WTC11 (cell line): ENCODE results near the gene PRKCB. TPM values are rescaled to one million over a fixed set of nuclear protein-coding genes. Genes with fewer than 3 reads are reported as not detected.
A peak's percentile ranks its signal among the peaks of the same experiment; 100 is the strongest.

Source experiments
- ATAC-seq: fragments of 200-7000 bp; cut with Tn5 transposase; 2 replicates; pipeline ENCODE4 v1.10.0; 2021; ENCODE audit warnings: mild to moderate bottlenecking, moderate library complexity
- CTCF ChIA-PET: fragments of 300-600 bp; sonication (Branson Sonifier 250); formaldehyde crosslinking; loops from one replicate; lab custom pipeline; 2021; ENCODE audit warnings: antibody characterized with exemption; lab: Charles Lee
- POLR2A ChIA-PET: fragments of 350-600 bp; sonication (Branson Sonifier 250); formaldehyde crosslinking; loops from one replicate; lab custom pipeline; 2021; ENCODE audit warnings: antibody characterized with exemption; lab: Charles Lee
- DNase-seq: peaks from one replicate; pipeline ENCODE4 v3.0.0; 2021; ENCODE audit warnings: low spot score
- H3K27ac Mint-ChIP-seq: 2 replicates; pipeline ENCODE4 v1.8.0; 2021; ENCODE audit warnings: mixed read lengths
- H3K27me3 Mint-ChIP-seq: 2 replicates; pipeline ENCODE4 v1.8.0; 2021; ENCODE audit warnings: low read depth, mild to moderate bottlenecking, moderate library complexity, mixed read lengths
- H3K36me3 Mint-ChIP-seq: 2 replicates; pipeline ENCODE4 v1.8.0; 2021; ENCODE audit warnings: mixed read lengths
- H3K4me1 Mint-ChIP-seq: 2 replicates; pipeline ENCODE4 v1.8.0; 2022; ENCODE audit warnings: mixed read lengths
- H3K4me3 Mint-ChIP-seq: 2 replicates; pipeline ENCODE4 v1.8.0; 2021; ENCODE audit warnings: mild to moderate bottlenecking, moderate library complexity, mixed read lengths
- H3K9me3 Mint-ChIP-seq: 2 replicates; pipeline ENCODE4 v1.8.0; 2021; ENCODE audit warnings: mixed read lengths
- CTCF ChIP-seq: fragments of 200-600 bp; IDR thresholded peaks from 2 replicates; pipeline ENCODE4 v1.8.0; 2022; ENCODE audit warnings: antibody characterized with exemption
- ESRRA ChIP-seq: sonication (generic); formaldehyde crosslinking; IDR thresholded peaks from 2 replicates; pipeline ENCODE4 v1.8.1; 2022; ENCODE audit warnings: mild to moderate bottlenecking, missing genetic modification reagents, borderline replicate concordance
- FOXP1 ChIP-seq: sonication (generic); formaldehyde crosslinking; IDR thresholded peaks from 2 replicates; pipeline ENCODE4 v1.8.0; 2022; ENCODE audit warnings: missing genetic modification reagents, mild to moderate bottlenecking, moderate library complexity, borderline replicate concordance
- HMGXB4 ChIP-seq: sonication (generic); formaldehyde crosslinking; IDR thresholded peaks from 2 replicates; pipeline ENCODE4 v1.8.1; 2023; ENCODE audit warnings: mild to moderate bottlenecking, moderate library complexity, missing genetic modification reagents
- NFATC4 ChIP-seq: fragments of 250-450 bp; sonication (Bioruptor Pico); IDR thresholded peaks from 2 replicates; pipeline ENCODE4 v1.9.0; 2021; ENCODE audit warnings: mild to moderate bottlenecking
- NR1H2 ChIP-seq: sonication (generic); formaldehyde crosslinking; IDR thresholded peaks from 2 replicates; pipeline ENCODE4 v1.9.0; 2021; ENCODE audit warnings: mild to moderate bottlenecking, moderate library complexity, missing genetic modification reagents
- PRDM15 ChIP-seq: sonication (generic); formaldehyde crosslinking; IDR thresholded peaks from 2 replicates; pipeline ENCODE4 v1.8.0; 2022; ENCODE audit warnings: missing genetic modification reagents
- SMAD3 ChIP-seq: sonication (generic); formaldehyde crosslinking; IDR thresholded peaks from 2 replicates; pipeline ENCODE4 v1.8.0; 2022; ENCODE audit warnings: missing genetic modification reagents, mild to moderate bottlenecking, borderline replicate concordance
- TEAD4 ChIP-seq: sonication (generic); formaldehyde crosslinking; IDR thresholded peaks from 2 replicates; pipeline ENCODE4 v1.8.0; 2022; ENCODE audit warnings: mild to moderate bottlenecking, missing genetic modification reagents
- TP53 ChIP-seq: sonication (generic); formaldehyde crosslinking; IDR thresholded peaks from 2 replicates; pipeline ENCODE4 v1.8.1; 2023; ENCODE audit warnings: mild to moderate bottlenecking, missing genetic modification reagents
- ZBTB43 ChIP-seq: sonication (generic); formaldehyde crosslinking; IDR thresholded peaks from 2 replicates; pipeline ENCODE4 v1.8.1; 2023; ENCODE audit warnings: mild to moderate bottlenecking, missing genetic modification reagents
- ZNF219 ChIP-seq: sonication (generic); formaldehyde crosslinking; IDR thresholded peaks from 2 replicates; pipeline ENCODE4 v1.8.0; 2023; ENCODE audit warnings: missing genetic modification reagents, mild to moderate bottlenecking, borderline replicate concordance
- ZNF281 ChIP-seq: sonication (generic); formaldehyde crosslinking; IDR thresholded peaks from 2 replicates; pipeline ENCODE4 v1.8.0; 2023; ENCODE audit warnings: mild to moderate bottlenecking, missing genetic modification reagents
- total RNA-seq: library from RNA; stranded (reverse); gene quantifications from 3 replicates; pipeline ENCODE4 v1.2.3, GENCODE V29; 2021

Gene PRKCB
- total RNA-seq, 1 experiment from 2014 or later: 6.9 TPM

- TF ChIP-seq PRDM15 (CRISPR knock-in tag) (no peak), TEAD4 (CRISPR knock-in tag) (no peak), ZNF281 (CRISPR knock-in tag) (no peak), ESRRA (no peak), HMGXB4 (CRISPR knock-in tag) (no peak), NFATC4 (CRISPR knock-in tag) (no peak), NR1H2 (CRISPR knock-in tag) (no peak), TP53 (CRISPR knock-in tag) (no peak), FOXP1 (no peak), ZBTB43 (CRISPR knock-in tag) (no peak), SMAD3 (no peak)
Measured at GRCh38 chr16:24009955-24010354, 174.2 kb downstream of the PRKCB start (continued).

- POLR2A ChIA-PET: no interaction called here
Measured at GRCh38 chr16:24010440-24011089, 174.8 kb downstream of the PRKCB start.

More at GRCh38 chr16:24010440-24011089, 174.8 kb downstream of the PRKCB start:
- TF ChIP-seq CTCF: peak; percentile 89
- no peak for TF ChIP-seq ZNF219
- ATAC-seq (peak; percentile 87), DNase-seq (peak; percentile 81)
- H3K4me1 Mint-ChIP-seq: 0 out of 2 replicates have a peak, but pooled peaks cover 3% of the 10 kb centered on the region
- H3K27ac Mint-ChIP-seq: no peak overlapping the region
- H3K4me3 Mint-ChIP-seq: no peak overlapping the region
- CTCF ChIA-PET: interaction anchor here (0.6 to 2.2 kb wide), 72 partner anchors 9 to 582 kb away, joined by 3 to 65 read pairs (median 5); partner anchors contain the start of genes CHP2, PLK1, PRKCB and RBBP6
- H3K27me3 Mint-ChIP-seq: peaks cover 6% of the 10 kb centered on the region; the same call in 1 of the 2 replicates
- no peaks in the 10 kb centered on the region for H3K36me3 Mint-ChIP-seq
- H3K9me3 Mint-ChIP-seq: no peaks in the 10 kb centered on the region
